Keratinocyte (primary cell): Measurements from ENCODE around the gene SAV1.

Experiments used
- EZH2 ChIP-seq: IDR thresholded peaks from one replicate; pipeline ENCODE4 v1.6.1; 2012; ENCODE audit warnings: inconsistent platforms, mild to moderate bottlenecking, low read length, moderate library complexity
- TF ChIP-seq, protein P1 (sequence below), 3 experiments: IDR thresholded peaks in 1 of 3; conservative IDR thresholded peaks in 1 of 3; optimal IDR thresholded peaks in 1 of 3; 2 replicates in 2 of 3; 3 replicates in 1 of 3; pipeline versions ENCODE3 to v1.5.1; 2011; ENCODE audit warnings: low read length in 3 of 3, mild to moderate bottlenecking in 3 of 3, moderate library complexity in 2 of 3, control low read depth in 1 of 3, inconsistent platforms in 1 of 3; ENCODE audit not compliant: insufficient read depth in 2 of 3; ENCODE audit errors: extremely low read depth in 1 of 3

DNA sequence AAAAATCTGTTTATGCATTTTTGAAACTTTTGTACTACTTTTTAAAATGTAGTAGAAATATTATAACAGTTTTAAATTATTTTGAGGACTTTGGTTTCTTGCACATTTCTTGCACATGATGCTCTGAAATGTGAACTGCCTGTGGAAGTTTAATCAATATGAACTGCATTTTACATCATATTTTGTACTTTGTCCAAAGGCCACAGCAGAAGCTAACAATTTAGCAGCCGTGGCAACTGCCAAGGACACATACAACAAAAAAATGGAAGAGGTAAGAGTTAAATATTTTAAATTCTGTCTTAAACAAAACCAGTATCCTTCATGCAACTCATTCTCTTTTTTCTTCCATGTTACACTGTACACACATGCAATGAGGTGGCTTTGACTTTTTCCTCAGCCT is 45.1 kb downstream of the SAV1 start:
- TF ChIP-seq, protein P1, sequence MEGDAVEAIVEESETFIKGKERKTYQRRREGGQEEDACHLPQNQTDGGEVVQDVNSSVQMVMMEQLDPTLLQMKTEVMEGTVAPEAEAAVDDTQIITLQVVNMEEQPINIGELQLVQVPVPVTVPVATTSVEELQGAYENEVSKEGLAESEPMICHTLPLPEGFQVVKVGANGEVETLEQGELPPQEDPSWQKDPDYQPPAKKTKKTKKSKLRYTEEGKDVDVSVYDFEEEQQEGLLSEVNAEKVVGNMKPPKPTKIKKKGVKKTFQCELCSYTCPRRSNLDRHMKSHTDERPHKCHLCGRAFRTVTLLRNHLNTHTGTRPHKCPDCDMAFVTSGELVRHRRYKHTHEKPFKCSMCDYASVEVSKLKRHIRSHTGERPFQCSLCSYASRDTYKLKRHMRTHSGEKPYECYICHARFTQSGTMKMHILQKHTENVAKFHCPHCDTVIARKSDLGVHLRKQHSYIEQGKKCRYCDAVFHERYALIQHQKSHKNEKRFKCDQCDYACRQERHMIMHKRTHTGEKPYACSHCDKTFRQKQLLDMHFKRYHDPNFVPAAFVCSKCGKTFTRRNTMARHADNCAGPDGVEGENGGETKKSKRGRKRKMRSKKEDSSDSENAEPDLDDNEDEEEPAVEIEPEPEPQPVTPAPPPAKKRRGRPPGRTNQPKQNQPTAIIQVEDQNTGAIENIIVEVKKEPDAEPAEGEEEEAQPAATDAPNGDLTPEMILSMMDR (optimal IDR thresholded peaks at IDR 0.05 in 1 of 3, IDR thresholded peaks at IDR 0.05 in 1 of 3, conservative IDR thresholded peaks at IDR 0.05 in 1 of 3; ENCODE audit: extremely low read depth in 1 of 3, insufficient read depth in 2 of 3, low read length in 3 of 3), result no peak
- TF ChIP-seq EZH2, result no peak
